HEK293T (cell line): Measurements from ENCODE around the gene XDH.

Source experiments
- BHLHE40 ChIP-seq: fragments of 450-650 bp; IDR thresholded peaks from 2 replicates; pipeline ENCODE4 v1.6.1; 2016; ENCODE audit warnings: mild to moderate bottlenecking, moderate library complexity, borderline replicate concordance
- ELF4 ChIP-seq: fragments of 450-650 bp; IDR thresholded peaks from 2 replicates; pipeline ENCODE4 v1.6.1; 2017; ENCODE audit warnings: antibody characterized with exemption
- FOXK2 ChIP-seq: fragments of 450-650 bp; IDR thresholded peaks from 2 replicates; pipeline ENCODE4 v1.6.1; 2016; ENCODE audit warnings: mild to moderate bottlenecking
- FOXM1 ChIP-seq: fragments of 450-650 bp; IDR thresholded peaks from 2 replicates; pipeline ENCODE4 v1.6.1; 2017; ENCODE audit warnings: mild to moderate bottlenecking, borderline replicate concordance
- PKNOX1 ChIP-seq: fragments of 450-650 bp; IDR thresholded peaks from 2 replicates; pipeline ENCODE4 v1.6.1; 2016
- SP1 ChIP-seq: fragments of 450-650 bp; IDR thresholded peaks from 2 replicates; pipeline ENCODE4 v1.6.1; 2017
- SUZ12 ChIP-seq: fragments of 450-650 bp; IDR thresholded peaks from 2 replicates; pipeline ENCODE4 v1.6.1; 2016; ENCODE audit warnings: mild to moderate bottlenecking

- TF ChIP-seq BHLHE40, result no peak
- no peak for TF ChIP-seq SUZ12
- no peak for TF ChIP-seq FOXK2
- no peak for TF ChIP-seq SP1
- no peak for TF ChIP-seq ELF4
- TF ChIP-seq PKNOX1, result no peak
- no peak for TF ChIP-seq FOXM1
Observed at GRCh38 chr2:31383471-31384153, 30.9 kb downstream of the XDH start.
